Ascending aorta (tissue), 2 donors: ENCODE results near the gene SRC. TPM values are rescaled to one million over a fixed set of nuclear protein-coding genes. Genes with fewer than 3 reads are reported as not detected.
A peak's percentile ranks its signal among the peaks of the same experiment; 100 is the strongest.

Experiments used
- DNase-seq, 2 donors: peaks; one replicate each; pipeline ENCODE4 v3.0.0-alpha.2; 2019; ENCODE audit warnings: low spot score in 2 of 2
- H3K27ac ChIP-seq, 2 donors: fragments of 200-600 bp; sonication (generic); one replicate each; pipeline ENCODE4 v1.5.1; 2016 to 2017; ENCODE audit warnings: mild to moderate bottlenecking in 1 of 2
- H3K27me3 ChIP-seq: fragments of 200-600 bp; sonication (generic); one replicate; pipeline ENCODE4 v1.5.1; 2017
- H3K36me3 ChIP-seq, 2 donors: fragments of 200-600 bp; sonication (generic); one replicate each; pipeline ENCODE4 v1.5.1; 2016
- H3K4me1 ChIP-seq, 2 donors: fragments of 200-600 bp; sonication (generic); one replicate each; pipeline ENCODE4 v1.5.1; 2016 to 2017; ENCODE audit warnings: mild to moderate bottlenecking in 1 of 2
- H3K4me3 ChIP-seq, 2 donors: fragments of 200-600 bp; sonication (generic); one replicate each; pipeline ENCODE4 v1.5.1; 2016 to 2017; ENCODE audit warnings: mild to moderate bottlenecking in 1 of 2
- H3K9me3 ChIP-seq, 2 donors: fragments of 200-600 bp; sonication (generic); one replicate each; pipeline ENCODE4 v1.5.1; 2016
- intact Hi-C: fragments of 100-400 bp; cut with DNase I; formaldehyde crosslinking; loops from one replicate; pipeline ENCODE4 v1.15.1; 2023
- total RNA-seq: library from RNA; depleted of rRNA; stranded (reverse); fragments of >200 nt; gene quantifications from one replicate; pipeline ENCODE4 v1.1.0, GENCODE V29; 2016
- TF ChIP-seq, protein P1 (sequence below), 3 experiments: fragments of 200-600 bp in 2 of 3; fragments of 450-650 bp in 1 of 3; sonication (generic) in 2 of 3; IDR thresholded peaks; one replicate each; pipeline ENCODE4 v1.5.1; 2016 to 2019; ENCODE audit warnings: antibody characterized with exemption in 3 of 3, mild to moderate bottlenecking in 1 of 3, moderate library complexity in 1 of 3

SRC gene
- total RNA-seq, 1 donor from 2014 or later: 67.4 TPM

- DNase-seq: no peak
- Histone ChIP-seq H3K27me3 (no peaks in the 10 kb centered on the region), H3K27ac (no peak overlapping the region)
These were observed 35.0 kb upstream of the SRC start for GRCh38 chr20:37310951-37311350.

GRCh38 chr20:37311710-37312355 lies 34.1 kb upstream of the SRC start:
- H3K9me3 ChIP-seq: no peaks in the 10 kb centered on the region
- DNase-seq: no peak
- intact Hi-C loops: no loop called here
- H3K36me3 ChIP-seq: peaks cover 21 to 27% of the 10 kb centered on the region in 2 donors
- no peak overlapping the region for H3K4me3 ChIP-seq
- H3K27ac ChIP-seq: no peak overlapping the region
- peaks cover 16 to 42% of the 10 kb centered on the region in 2 donors for H3K4me1 ChIP-seq
- TF ChIP-seq, protein P1, sequence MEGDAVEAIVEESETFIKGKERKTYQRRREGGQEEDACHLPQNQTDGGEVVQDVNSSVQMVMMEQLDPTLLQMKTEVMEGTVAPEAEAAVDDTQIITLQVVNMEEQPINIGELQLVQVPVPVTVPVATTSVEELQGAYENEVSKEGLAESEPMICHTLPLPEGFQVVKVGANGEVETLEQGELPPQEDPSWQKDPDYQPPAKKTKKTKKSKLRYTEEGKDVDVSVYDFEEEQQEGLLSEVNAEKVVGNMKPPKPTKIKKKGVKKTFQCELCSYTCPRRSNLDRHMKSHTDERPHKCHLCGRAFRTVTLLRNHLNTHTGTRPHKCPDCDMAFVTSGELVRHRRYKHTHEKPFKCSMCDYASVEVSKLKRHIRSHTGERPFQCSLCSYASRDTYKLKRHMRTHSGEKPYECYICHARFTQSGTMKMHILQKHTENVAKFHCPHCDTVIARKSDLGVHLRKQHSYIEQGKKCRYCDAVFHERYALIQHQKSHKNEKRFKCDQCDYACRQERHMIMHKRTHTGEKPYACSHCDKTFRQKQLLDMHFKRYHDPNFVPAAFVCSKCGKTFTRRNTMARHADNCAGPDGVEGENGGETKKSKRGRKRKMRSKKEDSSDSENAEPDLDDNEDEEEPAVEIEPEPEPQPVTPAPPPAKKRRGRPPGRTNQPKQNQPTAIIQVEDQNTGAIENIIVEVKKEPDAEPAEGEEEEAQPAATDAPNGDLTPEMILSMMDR (IDR thresholded peaks at IDR 0.05): no peak
- no peaks in the 10 kb centered on the region for H3K27me3 ChIP-seq

More at GRCh38 chr20:37310951-37311350, 35.0 kb upstream of the SRC start:
- H3K4me1 ChIP-seq: peaks cover 21 to 49% of the 10 kb centered on the region in 2 donors
- TF ChIP-seq, protein P1 (IDR thresholded peaks at IDR 0.05): no peak
- intact Hi-C loops: no loop called here
- H3K36me3 ChIP-seq: peaks cover 18% of the 10 kb centered on the region in 2 donors
- H3K4me3 ChIP-seq: no peak overlapping the region
- H3K9me3 ChIP-seq: no peaks in the 10 kb centered on the region

- H3K27ac ChIP-seq: peak overlapping the region; percentile 95 to 96
- TF ChIP-seq, protein P1 (IDR thresholded peaks at IDR 0.05): no peak
- no peak overlapping the region for H3K4me3 ChIP-seq
- H3K9me3 ChIP-seq: no peaks in the 10 kb centered on the region
- H3K4me1 ChIP-seq: peaks cover 14 to 32% of the 10 kb centered on the region in 2 donors
- H3K27me3 ChIP-seq: no peaks in the 10 kb centered on the region
- H3K36me3 ChIP-seq: peaks cover 28 to 42% of the 10 kb centered on the region in 2 donors
- no peak for DNase-seq
- intact Hi-C loops: no loop called here
These were observed 32.3 kb upstream of the SRC start for GRCh38 chr20:37313546-37314091.

DNA sequence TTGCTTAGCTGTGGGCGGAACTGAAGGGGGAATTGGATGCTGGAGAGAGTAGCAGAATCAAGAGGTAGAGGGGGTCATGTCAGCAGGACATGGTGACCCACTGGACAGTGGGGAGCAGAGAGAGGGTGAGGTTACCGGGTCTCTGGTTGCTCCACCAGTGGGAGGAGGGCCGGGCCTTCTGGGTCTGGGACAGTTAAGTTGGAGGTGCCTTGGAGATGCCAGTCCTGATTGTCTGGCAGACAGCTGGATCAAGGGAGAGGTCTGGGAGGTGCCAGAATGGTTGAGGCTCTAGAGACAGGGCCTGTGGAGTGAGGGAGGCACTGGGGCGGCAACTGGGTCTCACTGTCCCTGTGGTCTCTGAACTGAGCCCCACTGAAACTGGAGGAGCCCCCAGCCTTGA lies 31.8 kb upstream of the SRC start:
- H3K36me3 ChIP-seq: peaks cover 27 to 47% of the 10 kb centered on the region in 2 donors

GRCh38 chr20:37314617-37315016 lies 31.3 kb upstream of the SRC start:
- H3K4me3 ChIP-seq: peak overlapping the region in 1 of 2 donors; percentile 25
- TF ChIP-seq, protein P1 (IDR thresholded peaks at IDR 0.05): no peak
- H3K4me1 ChIP-seq: peaks cover 14 to 32% of the 10 kb centered on the region in 2 donors
- DNase-seq: peak in 1 of 2 donors; percentile 76
- H3K36me3 ChIP-seq: peaks cover 22 to 47% of the 10 kb centered on the region in 2 donors
- H3K27ac ChIP-seq: peak overlapping the region; percentile 95 to 96
- intact Hi-C loops: no loop called here
- H3K27me3 ChIP-seq: no peaks in the 10 kb centered on the region
- H3K9me3 ChIP-seq: no peaks in the 10 kb centered on the region

More for the DNA sequence above, 31.8 kb upstream of the SRC start:
- intact Hi-C loops: no loop called here
- no peak for DNase-seq
- Histone ChIP-seq H3K27me3 (no peaks in the 10 kb centered on the region), H3K9me3 (no peaks in the 10 kb centered on the region), H3K4me1 (peaks cover 14 to 32% of the 10 kb centered on the region in 2 donors), H3K4me3 (no peak overlapping the region), H3K27ac (peak overlapping the region; percentile 95 to 96)
- TF ChIP-seq, protein P1 (IDR thresholded peaks at IDR 0.05): no peak
